HFF-Myc (cell line): ENCODE results near the gene MLXIP.

ENCODE experiments used
- DNase-seq: peaks from one replicate; pipeline ENCODE4 v3.0.0-alpha.2; 2011; ENCODE audit warnings: low read depth; ENCODE audit errors: extremely low read depth
- H3K4me3 ChIP-seq: replicated peaks from 2 replicates; pipeline ENCODE4 v1.5.1; 2011; ENCODE audit warnings: low read depth, mild to moderate bottlenecking, control low read depth, low read length
- TF ChIP-seq, protein P1 (sequence below): IDR thresholded peaks from 2 replicates; pipeline ENCODE4 v1.5.1; 2012; ENCODE audit warnings: mild to moderate bottlenecking, low read depth, low read length, control low read depth; ENCODE audit errors: missing control alignments

Gene MLXIP

GRCh38 chr12:122127839-122128238 is 49.3 kb downstream of the MLXIP start:
- no peak overlapping the region for H3K4me3 ChIP-seq
- TF ChIP-seq, protein P1, sequence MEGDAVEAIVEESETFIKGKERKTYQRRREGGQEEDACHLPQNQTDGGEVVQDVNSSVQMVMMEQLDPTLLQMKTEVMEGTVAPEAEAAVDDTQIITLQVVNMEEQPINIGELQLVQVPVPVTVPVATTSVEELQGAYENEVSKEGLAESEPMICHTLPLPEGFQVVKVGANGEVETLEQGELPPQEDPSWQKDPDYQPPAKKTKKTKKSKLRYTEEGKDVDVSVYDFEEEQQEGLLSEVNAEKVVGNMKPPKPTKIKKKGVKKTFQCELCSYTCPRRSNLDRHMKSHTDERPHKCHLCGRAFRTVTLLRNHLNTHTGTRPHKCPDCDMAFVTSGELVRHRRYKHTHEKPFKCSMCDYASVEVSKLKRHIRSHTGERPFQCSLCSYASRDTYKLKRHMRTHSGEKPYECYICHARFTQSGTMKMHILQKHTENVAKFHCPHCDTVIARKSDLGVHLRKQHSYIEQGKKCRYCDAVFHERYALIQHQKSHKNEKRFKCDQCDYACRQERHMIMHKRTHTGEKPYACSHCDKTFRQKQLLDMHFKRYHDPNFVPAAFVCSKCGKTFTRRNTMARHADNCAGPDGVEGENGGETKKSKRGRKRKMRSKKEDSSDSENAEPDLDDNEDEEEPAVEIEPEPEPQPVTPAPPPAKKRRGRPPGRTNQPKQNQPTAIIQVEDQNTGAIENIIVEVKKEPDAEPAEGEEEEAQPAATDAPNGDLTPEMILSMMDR, result no peak
- DNase-seq, result no peak

GRCh38 chr12:122128481-122128880 is 49.9 kb downstream of the MLXIP start:
- no peak for DNase-seq
- TF ChIP-seq, protein P1, result no peak

GRCh38 chr12:122129131-122129530 is 50.6 kb downstream of the MLXIP start:
- no peak overlapping the region for H3K4me3 ChIP-seq
- TF ChIP-seq, protein P1, result no peak
- no peak for DNase-seq

More at GRCh38 chr12:122128481-122128880, 49.9 kb downstream of the MLXIP start:
- H3K4me3 ChIP-seq, result no peak overlapping the region

DNA sequence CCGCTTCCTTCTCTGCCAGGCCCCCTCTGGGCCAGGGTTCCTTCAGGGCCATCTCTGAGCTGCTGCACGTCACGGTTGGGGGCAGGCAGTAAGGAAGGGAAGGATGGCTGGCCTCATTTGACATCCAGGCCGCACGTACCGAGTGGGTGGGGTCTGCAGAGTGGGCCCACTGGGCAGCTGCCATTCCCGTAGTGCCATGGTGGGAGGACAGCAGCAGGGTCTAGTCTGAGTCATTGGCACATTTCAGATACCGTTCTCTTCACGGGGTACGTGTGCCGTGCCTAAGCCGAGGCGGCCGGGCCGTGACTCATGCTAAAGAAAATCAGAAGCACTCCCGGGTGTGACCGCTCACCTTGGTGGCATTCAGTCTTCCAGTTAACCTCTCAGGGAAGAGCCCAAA is 51.6 kb downstream of the MLXIP start:
- TF ChIP-seq, protein P1, result no peak
- no peak overlapping the region for H3K4me3 ChIP-seq
- no peak for DNase-seq

- TF ChIP-seq, protein P1, result no peak
- no peak overlapping the region for H3K4me3 ChIP-seq
- no peak for DNase-seq
These were observed 54.8 kb downstream of the MLXIP start for GRCh38 chr12:122133192-122133950.

GRCh38 chr12:122135437-122136031 is 57.0 kb downstream of the MLXIP start:
- no peak overlapping the region for H3K4me3 ChIP-seq
- no peak for DNase-seq
- TF ChIP-seq, protein P1, result no peak
